Tibial nerve (tissue), 3 donors: Measurements from ENCODE around the gene RUFY2.
"Not testable (repeated sequence)": the region's sequence is repeated elsewhere in the genome, so short reads cannot be mapped to it uniquely, and the experiment has no call there.

Experiments
- EP300 ChIP-seq, 2 donors: sonication (generic); formaldehyde crosslinking; IDR thresholded peaks; one replicate each; pipeline ENCODE4 v1.6.1; 2017; ENCODE audit warnings: antibody characterized with exemption in 2 of 2, mild to moderate bottlenecking in 1 of 2
- POLR2A ChIP-seq, 2 donors: fragments of 450-650 bp; IDR thresholded peaks; one replicate each; pipeline ENCODE4 v1.6.1; 2017; ENCODE audit warnings: antibody characterized with exemption in 2 of 2, mild to moderate bottlenecking in 2 of 2, moderate library complexity in 2 of 2

DNA sequence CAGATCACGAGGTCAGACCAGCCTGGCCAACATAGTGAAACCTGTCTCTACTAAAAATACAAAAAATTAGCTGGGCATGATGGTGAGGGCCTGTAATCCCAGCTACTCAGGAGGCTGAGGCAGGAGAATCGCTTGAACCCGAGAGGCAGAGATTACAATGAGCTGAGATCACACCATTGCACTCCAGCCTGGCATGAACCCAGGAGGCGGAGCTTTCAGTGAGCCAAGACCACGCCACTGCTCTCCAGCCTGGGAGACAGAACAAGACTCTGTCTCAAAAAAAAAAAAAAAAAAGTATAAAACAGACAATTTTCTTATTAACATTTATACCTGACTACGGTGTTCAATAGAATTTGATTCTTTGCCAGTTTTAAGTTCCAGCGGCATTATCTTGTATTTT lies 42.6 kb upstream of the RUFY2 start:
- TF ChIP-seq POLR2A, EP300 (IDR thresholded peaks at IDR 0.05): not testable (repeated sequence)
